Activated CD4-positive, alpha-beta T cell treated with anti-CD3 and anti-CD28 coated beads for 24 hours (primary cell): Measurements from ENCODE around the gene BABAM1.
A peak's percentile ranks its signal among the peaks of the same experiment; 100 is the strongest.

Source experiments
- DNase-seq, 2 donors: peaks; one replicate each; pipeline ENCODE4 v3.0.0-alpha.2; 2020; ENCODE audit warnings: low read depth in 2 of 2

Gene BABAM1

DNA sequence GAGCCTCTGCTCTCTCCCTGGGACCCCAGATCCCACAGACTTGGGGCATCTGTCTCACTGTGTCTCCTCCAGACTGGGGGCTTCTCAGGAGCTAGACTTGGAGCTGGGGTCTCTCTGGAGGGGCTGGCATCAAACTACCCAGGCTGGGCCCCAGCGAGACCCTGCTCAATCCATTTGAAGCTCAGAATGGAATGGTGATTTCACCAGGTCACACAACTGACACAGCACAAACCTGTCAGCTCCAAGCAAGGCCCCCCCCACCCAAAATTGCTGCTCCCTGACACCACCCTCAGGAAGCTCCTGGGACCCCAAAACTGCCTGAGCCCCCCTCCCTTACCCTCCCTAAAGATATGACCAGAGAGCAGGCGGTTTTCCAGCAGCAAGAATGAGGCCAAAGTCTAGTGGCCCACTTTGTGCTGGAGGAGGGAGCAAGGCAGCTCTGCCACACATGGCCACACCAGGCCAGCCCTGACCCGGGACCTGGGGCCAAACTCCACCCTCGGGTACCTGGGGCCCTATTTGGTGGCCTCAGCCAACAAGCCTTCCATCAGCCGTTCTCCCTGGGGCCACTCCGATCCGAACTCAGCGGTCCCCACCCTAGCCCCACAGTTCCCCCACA lies 23.9 kb upstream of the BABAM1 start:
- no peak for DNase-seq

DNA sequence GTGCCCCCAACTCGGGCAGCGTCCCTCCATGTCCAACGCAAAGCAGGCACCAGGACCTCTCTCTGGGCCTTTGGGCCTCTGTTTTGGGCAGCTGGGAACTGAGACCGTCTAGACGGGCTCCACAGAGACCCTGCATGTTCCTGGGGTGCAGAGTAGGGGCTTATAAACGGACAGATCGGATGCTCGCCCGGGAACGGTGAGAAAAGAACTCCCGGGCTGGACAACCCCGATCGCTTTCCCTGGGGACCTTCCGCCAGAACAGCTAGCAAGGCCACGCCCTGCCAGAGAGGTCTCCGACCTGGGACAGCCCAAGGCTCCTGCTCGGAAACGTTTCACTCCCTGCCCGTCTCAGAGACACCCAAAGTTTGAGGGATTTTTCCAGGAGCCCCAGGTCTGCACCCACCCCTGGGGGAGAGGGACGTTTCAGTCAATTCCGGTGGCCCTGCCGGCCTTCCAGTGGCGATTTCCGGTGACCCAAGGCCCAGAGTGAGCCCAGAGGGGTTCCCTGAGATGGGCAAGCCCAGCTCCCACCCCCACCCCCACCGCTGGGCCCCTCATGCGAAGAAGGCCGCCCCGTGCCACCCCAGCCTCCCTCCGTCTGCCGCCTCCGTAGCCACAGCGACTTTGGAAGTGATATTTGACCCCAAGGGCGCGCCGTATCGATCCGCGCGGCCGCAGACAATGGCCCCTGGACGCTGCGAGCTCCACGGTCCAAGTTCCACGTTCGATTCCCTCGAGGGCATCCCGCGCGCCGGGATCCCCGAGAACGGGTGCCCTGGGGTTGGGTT lies 23.2 kb upstream of the BABAM1 start:
- DNase-seq = no peak

GRCh38 chr19:17244618-17245534 lies 22.4 kb upstream of the BABAM1 start:
- no peak for DNase-seq

GRCh38 chr19:17245535-17245984 lies 21.7 kb upstream of the BABAM1 start, which contains the start of gene NR2F6:
NR2F6 (minus strand) TSS chr19:17245919; CDS start chr19:17245220, 699 bp downstream.
- DNase-seq = no peak

DNA sequence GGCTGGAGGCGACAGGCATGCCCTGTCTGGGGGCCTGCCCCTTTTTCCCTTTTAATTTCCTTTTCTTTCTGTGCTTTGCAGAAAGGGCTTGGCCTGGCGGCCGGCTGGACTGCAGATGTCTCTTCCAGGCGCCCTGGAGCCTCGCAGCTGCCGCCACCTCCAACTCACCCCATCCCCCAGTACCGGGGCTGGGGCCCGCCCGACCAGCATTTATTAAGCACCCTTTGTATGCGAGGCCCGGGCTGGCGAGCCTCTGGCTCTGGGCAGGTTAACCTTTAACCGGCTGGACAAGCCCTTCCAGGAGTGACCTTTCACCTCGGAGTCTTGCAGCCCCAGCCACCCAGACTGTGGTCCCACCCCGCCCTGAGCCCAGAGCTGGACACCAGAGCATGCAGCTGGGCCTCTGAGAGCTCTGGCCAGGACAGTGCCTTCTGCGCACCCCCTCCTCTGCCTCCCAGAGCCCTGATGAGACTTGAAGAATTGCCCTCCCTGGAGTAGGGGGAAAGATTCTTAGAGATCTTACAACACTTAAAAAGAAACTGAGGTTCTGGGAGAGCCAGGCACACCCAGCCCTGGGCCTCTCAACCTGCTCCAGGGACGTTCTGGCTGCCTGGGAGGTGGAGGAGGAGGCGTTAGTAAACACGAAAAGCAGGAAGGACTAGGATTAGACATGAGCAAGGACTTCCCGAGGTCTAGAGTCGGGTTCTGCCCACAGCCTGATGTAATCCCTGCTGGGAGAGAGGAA lies 20.4 kb upstream of the BABAM1 start:
- no peak for DNase-seq

DNA sequence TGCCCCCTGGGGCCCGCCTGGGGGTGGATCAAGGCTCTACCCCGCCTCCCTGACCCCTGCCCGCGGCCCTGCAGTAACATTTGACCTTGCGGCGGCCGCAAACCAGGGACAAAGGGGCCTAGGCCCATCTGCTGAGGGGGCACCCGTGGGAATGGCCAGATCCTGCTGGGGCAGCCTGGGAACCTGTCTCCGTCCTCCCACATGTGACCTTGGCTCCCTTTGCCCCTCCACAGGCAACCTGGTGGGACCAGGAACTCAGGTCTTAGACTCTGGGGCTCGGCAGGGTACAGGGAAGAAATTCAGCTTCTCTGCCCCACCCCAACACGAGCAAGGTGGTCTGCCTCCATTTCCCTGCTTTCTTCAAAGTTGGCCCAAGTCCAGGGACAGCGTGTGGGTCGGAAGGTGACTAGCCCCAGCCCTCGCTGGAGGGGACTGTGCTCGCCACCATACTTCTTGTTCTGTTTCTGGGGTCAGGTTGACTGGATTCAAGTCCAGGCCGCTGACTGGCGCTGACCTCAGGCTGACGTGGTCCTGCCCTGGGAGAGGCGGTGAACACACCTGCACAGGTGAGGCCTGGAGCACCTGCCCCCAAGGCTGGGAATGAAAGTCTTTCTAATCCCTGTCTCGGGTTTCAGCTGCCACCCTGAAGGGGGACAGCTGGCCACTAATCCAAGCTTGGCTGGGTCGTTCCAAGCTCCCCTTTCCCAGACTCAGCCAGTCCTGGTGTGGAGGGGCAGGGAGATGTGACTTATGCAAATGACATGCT lies 19.0 kb upstream of the BABAM1 start:
- no peak for DNase-seq

GRCh38 chr19:17249887-17250548 lies 17.2 kb upstream of the BABAM1 start:
- no peak for DNase-seq

DNA sequence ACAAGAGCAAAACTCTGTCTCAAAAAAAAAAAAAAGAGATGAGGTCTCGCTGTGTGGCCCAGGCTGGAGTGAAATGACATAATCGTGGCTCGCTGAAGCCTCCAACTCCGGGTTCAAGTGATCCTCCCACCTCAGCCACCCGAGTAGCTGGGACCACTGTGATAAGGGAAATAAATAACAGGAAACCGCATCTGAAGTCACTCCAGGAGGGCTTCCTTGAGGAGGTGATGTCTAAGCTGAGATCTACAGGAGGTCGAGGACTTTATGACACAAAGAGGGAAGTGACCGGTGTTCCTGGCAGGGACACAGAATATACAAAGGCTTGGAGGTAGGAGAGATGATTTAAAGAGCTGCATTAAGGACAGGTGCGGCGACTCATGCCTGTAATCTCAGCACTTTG lies 12.6 kb upstream of the BABAM1 start:
- no peak for DNase-seq

GRCh38 chr19:17255150-17255621 lies 12.1 kb upstream of the BABAM1 start:
- DNase-seq = no peak

DNA sequence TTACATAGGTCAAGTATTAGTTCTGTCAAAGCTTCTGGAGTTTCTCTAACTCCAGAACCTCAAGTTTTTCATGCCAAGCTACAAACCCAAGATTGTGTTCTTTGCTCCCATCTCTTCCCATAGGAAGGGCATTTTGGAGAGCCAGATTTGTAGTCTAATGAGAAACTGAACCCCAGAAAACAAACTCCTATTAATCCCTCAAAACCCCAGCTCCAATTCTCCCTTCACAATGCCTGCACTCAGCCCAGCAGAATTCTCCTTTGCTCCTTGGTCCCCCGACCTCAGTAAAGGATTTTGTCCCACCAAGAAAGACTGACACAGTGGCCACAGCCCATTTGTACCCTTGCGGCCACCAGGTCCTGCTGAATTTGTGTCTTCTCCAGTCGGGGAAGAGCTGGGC lies 11.1 kb upstream of the BABAM1 start:
- no peak for DNase-seq

- no peak for DNase-seq
These were observed 8.0 kb upstream of the BABAM1 start for GRCh38 chr19:17259118-17259780.

DNA sequence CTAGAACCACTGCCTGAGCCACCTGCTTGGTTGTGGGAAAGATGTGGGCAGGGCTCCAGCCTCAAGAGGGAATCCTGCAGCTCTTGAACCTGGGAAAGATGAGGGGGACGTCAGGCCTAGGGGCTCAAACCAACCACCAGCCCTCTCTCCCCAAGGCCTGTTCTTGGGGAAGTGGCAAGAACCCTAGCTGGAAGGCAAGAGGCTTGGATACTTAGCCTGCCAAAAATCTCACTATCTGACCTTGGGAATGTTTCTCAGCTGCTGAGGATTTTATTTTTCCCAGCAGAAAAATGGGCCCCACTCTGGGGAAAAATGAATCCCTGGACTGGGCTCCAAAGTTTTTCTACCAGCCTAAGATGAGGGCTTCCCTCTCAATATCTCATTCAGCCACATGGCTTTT lies 7.3 kb upstream of the BABAM1 start:
- DNase-seq = no peak

DNA sequence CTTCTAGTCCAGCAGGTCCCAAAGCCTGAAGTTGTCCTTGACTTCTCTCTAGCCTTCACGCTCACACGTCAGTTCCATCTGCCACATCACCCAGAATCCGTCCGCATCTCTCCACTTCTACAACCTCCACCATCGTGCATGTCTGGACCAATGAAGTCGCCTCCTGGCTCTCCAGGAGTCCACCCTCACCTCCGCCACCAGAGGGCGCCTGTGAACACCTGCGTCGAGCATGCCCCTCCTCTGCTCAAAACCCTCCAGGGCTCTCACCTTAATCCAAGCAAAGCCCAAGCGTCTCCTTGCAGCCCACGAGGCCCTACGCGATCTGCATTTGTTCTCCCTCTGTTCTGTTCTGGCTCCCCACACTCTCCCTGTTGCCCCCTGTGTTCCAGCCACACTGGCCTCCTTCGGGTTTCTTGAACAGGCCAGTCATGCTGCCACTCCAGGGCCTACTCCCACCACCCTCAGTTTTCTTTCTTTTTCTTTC lies 6.4 kb upstream of the BABAM1 start:
- peak; percentile 85 to 90 for DNase-seq

DNA sequence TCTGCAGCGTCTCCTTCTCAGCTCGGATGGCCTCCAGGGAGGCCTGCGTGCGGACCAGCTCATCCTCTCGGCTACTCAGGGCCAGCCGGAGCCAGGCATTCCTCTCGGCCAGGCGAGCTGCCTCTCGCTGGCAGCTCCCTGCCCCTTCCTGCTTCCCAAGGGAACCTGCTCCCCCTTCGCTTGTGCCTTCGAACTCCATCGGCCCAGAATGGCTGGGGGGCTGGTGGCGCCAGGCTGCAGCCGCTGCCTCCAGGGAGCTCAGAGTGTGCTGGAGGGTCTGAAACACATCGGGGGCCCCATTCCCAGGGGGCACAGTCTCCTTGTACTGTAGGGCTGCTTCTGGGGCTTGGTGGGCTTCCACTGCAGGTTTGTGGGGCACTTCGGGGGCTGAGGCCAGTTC lies 4.7 kb upstream of the BABAM1 start:
- DNase-seq = no peak

- no peak for DNase-seq
These were observed 3.3 kb upstream of the BABAM1 start for GRCh38 chr19:17263712-17264640.

DNA sequence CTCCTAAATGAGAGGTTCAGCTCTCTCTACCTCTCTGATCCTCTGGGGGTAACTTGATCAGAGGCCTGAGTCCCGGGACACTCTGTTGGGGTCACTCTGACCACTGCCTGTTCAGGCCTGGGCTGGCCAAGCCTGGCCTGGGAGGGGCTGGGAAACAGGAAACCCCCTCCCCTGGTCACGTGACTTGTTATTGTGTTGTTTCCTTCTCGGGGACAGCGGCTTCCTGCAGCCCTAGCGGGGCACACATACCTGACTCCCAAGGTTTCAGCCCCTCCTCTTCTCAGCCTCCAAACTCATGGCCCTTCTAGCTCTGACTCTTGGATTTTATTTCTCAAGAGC lies 2.6 kb upstream of the BABAM1 start, which contains the start of gene USHBP1:
Gene USHBP1 (minus strand): TSS at position 105 of the 339 bp plus-strand sequence. CDS start 446 bp downstream, outside the sequence.
- DNase-seq = no peak

DNA sequence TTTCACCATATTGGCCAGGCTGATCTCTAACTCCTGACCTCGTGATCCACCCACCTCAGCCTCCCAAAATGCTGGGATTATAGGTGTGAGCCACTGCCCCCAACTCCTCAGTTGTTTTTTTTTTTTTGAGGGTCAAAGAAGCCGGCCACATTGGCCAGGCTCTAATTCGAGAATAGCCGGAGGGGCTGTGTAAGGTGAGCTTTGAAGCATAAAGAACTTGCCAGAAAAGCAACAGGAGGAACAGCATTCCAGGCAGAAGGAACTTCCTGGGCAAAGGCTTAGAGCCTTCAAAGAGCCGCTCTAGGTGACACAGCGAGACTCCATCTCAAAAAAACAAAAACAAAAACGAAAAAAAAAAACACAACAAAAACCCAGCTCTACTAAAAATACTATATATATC lies 1.2 kb upstream of the BABAM1 start:
- no peak for DNase-seq

- no peak for DNase-seq
These were observed 661 bp upstream of the BABAM1 start for GRCh38 chr19:17266589-17266974.
